Panc1 (cell line): ENCODE results near the gene STKLD1. TPM values are rescaled to one million over a fixed set of nuclear protein-coding genes. Genes with fewer than 3 reads are reported as not detected.
"Not testable (repeated sequence)": the region's sequence is repeated elsewhere in the genome, so short reads cannot be mapped to it uniquely, and the experiment has no call there.

Experiments
- ATAC-seq: fragments of 200-7000 bp; cut with Tn5 transposase; 2 replicates; pipeline ENCODE4 v1.9.1; 2020; ENCODE audit warnings: mild to moderate bottlenecking, moderate library complexity
- BruUV-seq: library from RNA; stranded (reverse); fragments of 400-500 nt; replicated peaks from 2 replicates; lab custom pipeline; 2021; lab: Mats Ljungman, UMichigan
- CTCF ChIA-PET: fragments of 300-600 bp; sonication (Branson Sonifier 250); formaldehyde crosslinking; loops from one replicate; lab custom pipeline; 2022; ENCODE audit warnings: antibody characterized with exemption; lab: Charles Lee
- POLR2A ChIA-PET: fragments of 300-600 bp; sonication (Branson Sonifier 250); formaldehyde crosslinking; loops from one replicate; lab custom pipeline; 2022; ENCODE audit warnings: antibody characterized with exemption; lab: Charles Lee
- DNase-seq: peaks from one replicate; pipeline ENCODE4 v3.0.0-alpha.2; 2010; ENCODE audit warnings: low read depth, low spot score
- H3K27ac ChIP-seq: 2 replicates; pipeline ENCODE4 v1.5.1; 2011; ENCODE audit warnings: mild to moderate bottlenecking, low read length, inconsistent platforms
- H3K27me3 ChIP-seq: fragments of 200-500 bp; sonication (Bioruptor generic); 2 replicates; pipeline ENCODE4 v1.6.0; 2014; ENCODE audit warnings: low read length, inconsistent platforms; ENCODE audit not compliant: control insufficient read depth, insufficient read depth
- H3K36me3 ChIP-seq: fragments of 200-500 bp; sonication (Bioruptor generic); 2 replicates; pipeline ENCODE4 v1.5.1; 2014; ENCODE audit warnings: inconsistent platforms, mild to moderate bottlenecking, low read length, moderate library complexity; ENCODE audit not compliant: control insufficient read depth, insufficient read depth
- H3K4me1 ChIP-seq: 2 replicates; pipeline ENCODE4 v1.5.1; 2011; ENCODE audit warnings: inconsistent platforms, mild to moderate bottlenecking, low read length, moderate library complexity; ENCODE audit not compliant: control insufficient read depth, insufficient read depth
- H3K4me3 ChIP-seq, 2 experiments: 2 replicates each; pipeline ENCODE4 v1.5.1; 2011 to 2012; ENCODE audit warnings: low read depth in 2 of 2, low read length in 2 of 2, mild to moderate bottlenecking in 2 of 2, inconsistent platforms in 1 of 2, moderate library complexity in 1 of 2
- H3K9me3 ChIP-seq: fragments of 200-500 bp; sonication (Bioruptor generic); 2 replicates; pipeline ENCODE4 v1.5.1; 2014; ENCODE audit warnings: low read depth, mild to moderate bottlenecking, inconsistent platforms, low read length, moderate library complexity; ENCODE audit not compliant: control insufficient read depth, insufficient read depth
- POLR2AphosphoS5 ChIP-seq: IDR thresholded peaks from 2 replicates; pipeline ENCODE4 v1.6.1; 2012; ENCODE audit warnings: mild to moderate bottlenecking, low read depth, low read length, moderate library complexity
- SIN3A ChIP-seq: IDR thresholded peaks from 2 replicates; pipeline ENCODE4 v1.6.1; 2012; ENCODE audit warnings: low read depth, mild to moderate bottlenecking, low read length, moderate library complexity, borderline replicate concordance; ENCODE audit not compliant: insufficient read depth
- TCF7L2 ChIP-seq: IDR thresholded peaks from 2 replicates; pipeline ENCODE4 v1.6.1; 2011; ENCODE audit warnings: mild to moderate bottlenecking, low read depth, low read length, inconsistent platforms
- in situ Hi-C: cut with HindIII; loops from 2 replicates; pipeline ENCODE4 v1.10.0; 2016; ENCODE audit warnings: low sequenced_read_pairs, low pct_unique_long_range_greater_than_20kb
- intact Hi-C: fragments of 100-400 bp; cut with micrococcal nuclease; formaldehyde crosslinking; loops from one replicate; pipeline ENCODE4 v1.10.0; 2022; ENCODE audit not compliant: unreplicated experiment
- total RNA-seq: library from RNA; stranded (reverse); gene quantifications from one replicate; pipeline ENCODE4 v1.2.1, GENCODE V29; 2021; ENCODE audit not compliant: unreplicated experiment
- TF ChIP-seq, protein P1 (sequence below): fragments of 450-650 bp; IDR thresholded peaks from 2 replicates; pipeline ENCODE4 v1.5.1; 2017; ENCODE audit warnings: mild to moderate bottlenecking
- TF ChIP-seq, protein P2 (sequence below), 2 experiments: IDR thresholded peaks; 2 replicates each; pipeline ENCODE4 v1.6.1; 2011 to 2012; ENCODE audit warnings: low read depth in 2 of 2, control low read depth in 1 of 2, low read length in 1 of 2, mild to moderate bottlenecking in 1 of 2, moderate library complexity in 1 of 2; ENCODE audit not compliant: insufficient read depth in 1 of 2

Gene STKLD1
- total RNA-seq, 1 experiment from 2014 or later, result 0.74 TPM

DNA sequence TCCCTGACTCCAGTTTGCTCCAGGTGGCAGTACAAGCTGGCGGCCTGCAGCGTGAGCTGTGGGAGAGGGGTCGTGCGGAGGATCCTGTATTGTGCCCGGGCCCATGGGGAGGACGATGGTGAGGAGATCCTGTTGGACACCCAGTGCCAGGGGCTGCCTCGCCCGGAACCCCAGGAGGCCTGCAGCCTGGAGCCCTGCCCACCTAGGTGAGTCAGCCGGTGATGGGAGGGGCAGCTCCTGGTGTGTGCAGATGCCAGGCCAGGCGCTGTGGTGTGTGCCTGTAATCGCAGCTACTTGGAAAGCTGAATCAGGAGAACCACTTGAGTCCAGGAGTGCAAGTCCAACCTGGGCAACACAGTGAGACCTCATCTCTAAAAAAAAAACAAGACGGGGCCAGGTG is 73.6 kb downstream of the STKLD1 start:
- DNase-seq (no peak), ATAC-seq (no peak)
- Histone ChIP-seq H3K4me1 (no peaks in the 10 kb centered on the region; the same call in 1 of the 2 replicates), H3K27me3 (no peaks in the 10 kb centered on the region), H3K9me3 (no peaks in the 10 kb centered on the region), H3K4me3 (no peak overlapping the region), H3K27ac (no peak overlapping the region), H3K36me3 (no peaks in the 10 kb centered on the region)
- ChIA-PET POLR2A (no interaction called here), CTCF (interaction anchor here (0.6 kb wide), 1 partner anchor 275 kb away, joined by 3 read pairs; no protein-coding TSS in a partner anchor)
- in situ Hi-C loops, result no loop called here
- no TSS peak for BruUV-seq
- no peak for TF ChIP-seq POLR2AphosphoS5
- intact Hi-C loops, result no loop called here

DNA sequence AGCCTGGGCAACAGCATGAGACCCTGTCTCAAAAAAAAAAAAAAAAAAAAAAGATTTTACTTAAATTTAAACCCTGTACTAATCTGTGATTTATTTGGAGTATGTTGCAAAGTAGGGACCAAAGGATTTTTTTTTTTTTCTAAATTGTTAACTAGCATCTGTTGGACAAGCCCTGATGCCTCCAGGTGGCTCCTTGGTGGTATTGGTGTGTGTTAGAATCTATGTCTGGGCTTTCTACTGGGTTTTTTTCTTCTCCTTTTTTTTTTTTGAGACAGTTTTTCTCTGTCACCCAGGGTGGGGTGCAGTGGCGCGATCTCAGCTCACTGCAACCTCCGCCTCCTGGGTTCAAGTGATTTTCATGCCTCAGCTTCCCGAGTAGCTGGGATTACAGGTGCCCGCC is 75.7 kb downstream of the STKLD1 start:
- CTCF ChIA-PET, result not testable (repeated sequence)

DNA sequence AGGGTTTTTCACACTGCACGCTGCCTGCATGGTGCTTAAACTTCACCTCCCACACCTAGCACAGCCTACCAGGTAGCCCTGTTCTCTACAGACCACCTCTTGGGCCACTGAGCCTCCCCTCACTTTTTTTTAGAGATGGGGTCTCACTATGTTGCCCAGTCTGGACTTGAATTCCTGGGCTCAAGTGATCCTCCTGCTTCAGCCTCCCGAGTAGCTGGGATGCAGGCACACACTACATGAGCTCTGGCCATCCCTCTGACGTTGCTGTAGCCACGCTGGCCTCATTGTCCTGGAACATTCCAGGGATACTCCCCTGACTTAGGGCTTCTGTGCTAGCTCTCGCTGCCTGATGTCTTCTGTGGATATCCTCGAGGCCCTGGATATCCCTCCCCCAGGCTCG is 76.4 kb downstream of the STKLD1 start:
- intact Hi-C loops (no loop called here), in situ Hi-C loops (no loop called here)
- Histone ChIP-seq H3K27me3 (no peaks in the 10 kb centered on the region), H3K9me3 (no peaks in the 10 kb centered on the region), H3K27ac (no peak overlapping the region), H3K36me3 (no peaks in the 10 kb centered on the region), H3K4me1 (no peaks in the 10 kb centered on the region; the same call in 1 of the 2 replicates), H3K4me3 (no peak overlapping the region)
- POLR2A ChIA-PET, result no interaction called here
- CTCF ChIA-PET, result no interaction called here
- TF ChIP-seq SIN3A (no peak), POLR2AphosphoS5 (no peak), TCF7L2 (no peak)
- TF ChIP-seq, protein P1, sequence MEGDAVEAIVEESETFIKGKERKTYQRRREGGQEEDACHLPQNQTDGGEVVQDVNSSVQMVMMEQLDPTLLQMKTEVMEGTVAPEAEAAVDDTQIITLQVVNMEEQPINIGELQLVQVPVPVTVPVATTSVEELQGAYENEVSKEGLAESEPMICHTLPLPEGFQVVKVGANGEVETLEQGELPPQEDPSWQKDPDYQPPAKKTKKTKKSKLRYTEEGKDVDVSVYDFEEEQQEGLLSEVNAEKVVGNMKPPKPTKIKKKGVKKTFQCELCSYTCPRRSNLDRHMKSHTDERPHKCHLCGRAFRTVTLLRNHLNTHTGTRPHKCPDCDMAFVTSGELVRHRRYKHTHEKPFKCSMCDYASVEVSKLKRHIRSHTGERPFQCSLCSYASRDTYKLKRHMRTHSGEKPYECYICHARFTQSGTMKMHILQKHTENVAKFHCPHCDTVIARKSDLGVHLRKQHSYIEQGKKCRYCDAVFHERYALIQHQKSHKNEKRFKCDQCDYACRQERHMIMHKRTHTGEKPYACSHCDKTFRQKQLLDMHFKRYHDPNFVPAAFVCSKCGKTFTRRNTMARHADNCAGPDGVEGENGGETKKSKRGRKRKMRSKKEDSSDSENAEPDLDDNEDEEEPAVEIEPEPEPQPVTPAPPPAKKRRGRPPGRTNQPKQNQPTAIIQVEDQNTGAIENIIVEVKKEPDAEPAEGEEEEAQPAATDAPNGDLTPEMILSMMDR, result no peak
- TF ChIP-seq, protein P2, sequence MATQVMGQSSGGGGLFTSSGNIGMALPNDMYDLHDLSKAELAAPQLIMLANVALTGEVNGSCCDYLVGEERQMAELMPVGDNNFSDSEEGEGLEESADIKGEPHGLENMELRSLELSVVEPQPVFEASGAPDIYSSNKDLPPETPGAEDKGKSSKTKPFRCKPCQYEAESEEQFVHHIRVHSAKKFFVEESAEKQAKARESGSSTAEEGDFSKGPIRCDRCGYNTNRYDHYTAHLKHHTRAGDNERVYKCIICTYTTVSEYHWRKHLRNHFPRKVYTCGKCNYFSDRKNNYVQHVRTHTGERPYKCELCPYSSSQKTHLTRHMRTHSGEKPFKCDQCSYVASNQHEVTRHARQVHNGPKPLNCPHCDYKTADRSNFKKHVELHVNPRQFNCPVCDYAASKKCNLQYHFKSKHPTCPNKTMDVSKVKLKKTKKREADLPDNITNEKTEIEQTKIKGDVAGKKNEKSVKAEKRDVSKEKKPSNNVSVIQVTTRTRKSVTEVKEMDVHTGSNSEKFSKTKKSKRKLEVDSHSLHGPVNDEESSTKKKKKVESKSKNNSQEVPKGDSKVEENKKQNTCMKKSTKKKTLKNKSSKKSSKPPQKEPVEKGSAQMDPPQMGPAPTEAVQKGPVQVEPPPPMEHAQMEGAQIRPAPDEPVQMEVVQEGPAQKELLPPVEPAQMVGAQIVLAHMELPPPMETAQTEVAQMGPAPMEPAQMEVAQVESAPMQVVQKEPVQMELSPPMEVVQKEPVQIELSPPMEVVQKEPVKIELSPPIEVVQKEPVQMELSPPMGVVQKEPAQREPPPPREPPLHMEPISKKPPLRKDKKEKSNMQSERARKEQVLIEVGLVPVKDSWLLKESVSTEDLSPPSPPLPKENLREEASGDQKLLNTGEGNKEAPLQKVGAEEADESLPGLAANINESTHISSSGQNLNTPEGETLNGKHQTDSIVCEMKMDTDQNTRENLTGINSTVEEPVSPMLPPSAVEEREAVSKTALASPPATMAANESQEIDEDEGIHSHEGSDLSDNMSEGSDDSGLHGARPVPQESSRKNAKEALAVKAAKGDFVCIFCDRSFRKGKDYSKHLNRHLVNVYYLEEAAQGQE (IDR thresholded peaks at IDR 0.05; ENCODE audit: insufficient read depth in 1 of 2, low read depth in 2 of 2, low read length in 1 of 2), result no peak
- no TSS peak for BruUV-seq
- DNase-seq (no peak), ATAC-seq (no peak)

More for the DNA sequence above, 75.7 kb downstream of the STKLD1 start:
- DNase-seq, BruUV-seq, in situ Hi-C loops, H3K4me3 ChIP-seq, H3K36me3 ChIP-seq, H3K27me3 ChIP-seq, H3K27ac ChIP-seq, POLR2A ChIA-PET, ATAC-seq, H3K4me1 ChIP-seq, H3K9me3 ChIP-seq, intact Hi-C loops: not testable (repeated sequence)
